GM19193 (cell line): ENCODE measurements around the gene NSUN5.

Experiments
- POLR2A ChIP-seq: IDR thresholded peaks from 4 replicates; pipeline ENCODE4 v1.6.1; 2011; ENCODE audit not compliant: insufficient read depth, insufficient read length; ENCODE audit errors: extremely low read depth

NSUN5 gene

DNA sequence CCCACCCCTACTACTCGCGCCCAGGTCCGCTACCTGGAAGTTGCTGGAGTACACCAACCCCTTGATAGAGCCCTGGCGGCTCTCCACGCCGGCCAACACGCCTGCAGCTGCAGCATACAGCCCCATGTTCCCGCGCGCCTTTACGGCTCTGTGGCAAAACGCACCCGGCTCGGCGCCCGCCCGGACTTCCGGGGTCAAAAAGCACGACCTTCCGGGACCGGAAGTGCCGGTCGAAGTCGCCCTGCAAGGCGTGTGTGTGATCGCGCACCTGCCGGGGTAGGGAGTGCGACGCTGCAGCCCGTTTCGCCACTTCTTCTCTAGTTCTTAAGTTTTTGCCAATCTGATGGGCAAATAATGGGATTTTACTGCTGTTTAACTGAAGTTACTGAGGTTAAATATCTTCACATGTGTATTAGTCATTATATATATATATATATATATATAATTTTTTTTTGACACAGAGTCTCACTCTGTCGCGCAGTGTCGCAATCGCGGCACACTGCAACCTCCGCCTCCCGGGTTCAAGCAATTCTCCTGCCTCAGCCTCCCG is at the start of gene NSUN5:
TSS of gene NSUN5 (minus strand) at position 162 of the 550 bp plus-strand sequence. CDS start at position 126, 36 bp downstream.
- TF ChIP-seq POLR2A: peak; percentile 93

DNA sequence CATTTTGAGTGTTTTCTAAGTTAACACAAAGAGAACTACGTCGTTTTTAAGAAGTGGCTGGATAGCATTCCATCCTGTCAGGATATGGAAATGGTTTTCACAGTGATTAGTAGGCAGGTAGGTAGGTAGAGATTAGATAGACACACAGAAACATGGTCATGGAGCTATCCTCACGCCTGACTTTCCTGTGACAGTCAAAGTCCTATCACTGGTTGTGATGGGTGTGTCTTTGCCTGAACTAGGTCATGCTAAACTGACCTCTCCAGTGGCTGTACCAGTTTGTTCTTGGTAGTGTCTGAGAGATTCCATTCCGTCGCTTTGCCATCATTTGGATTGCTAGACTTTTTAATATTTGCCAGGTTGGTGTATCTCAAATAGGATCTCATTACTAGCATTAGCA is 47.5 kb upstream of the NSUN5 start:
- TF ChIP-seq POLR2A: no peak

DNA sequence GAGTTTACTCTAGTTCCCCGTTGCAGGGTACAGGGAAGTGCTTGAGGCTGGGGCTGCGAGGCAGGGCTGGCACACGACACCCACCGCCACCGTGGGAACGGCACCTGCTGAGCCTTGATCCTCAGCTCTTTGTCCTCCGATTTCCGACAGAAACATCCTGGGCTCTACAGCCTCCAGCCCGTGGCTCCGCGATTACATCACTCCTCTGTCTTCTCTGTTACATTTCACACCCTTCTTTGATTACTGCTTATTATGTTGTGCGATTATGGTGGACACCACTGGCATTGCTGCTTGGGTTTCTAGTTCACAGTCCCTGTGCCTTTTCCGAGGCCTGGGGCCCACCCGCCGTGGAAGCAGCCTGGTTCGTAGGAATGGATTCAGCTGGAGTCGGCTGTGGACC is 46.2 kb upstream of the NSUN5 start:
- no peak for TF ChIP-seq POLR2A

DNA sequence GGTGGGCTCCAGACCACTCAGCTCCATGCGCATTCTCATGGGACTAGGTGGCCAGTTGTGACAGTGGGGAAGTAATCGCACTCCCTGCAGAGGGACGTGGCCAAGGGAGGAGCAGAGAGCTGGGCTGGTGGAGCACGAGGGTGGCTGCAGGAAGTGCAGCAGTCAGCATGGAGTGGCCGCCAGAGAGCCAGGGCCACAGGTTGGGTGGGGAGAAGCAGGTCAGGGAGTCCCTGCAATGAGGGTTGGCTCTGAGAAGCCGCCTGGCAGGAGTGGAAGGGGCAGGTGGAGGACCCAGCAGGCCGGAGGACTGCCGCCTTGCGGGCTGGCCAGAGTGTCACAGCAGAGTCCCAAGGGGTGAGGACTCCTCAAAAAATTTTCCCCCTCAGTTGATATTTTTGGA is 45.6 kb upstream of the NSUN5 start:
- TF ChIP-seq POLR2A: no peak

DNA sequence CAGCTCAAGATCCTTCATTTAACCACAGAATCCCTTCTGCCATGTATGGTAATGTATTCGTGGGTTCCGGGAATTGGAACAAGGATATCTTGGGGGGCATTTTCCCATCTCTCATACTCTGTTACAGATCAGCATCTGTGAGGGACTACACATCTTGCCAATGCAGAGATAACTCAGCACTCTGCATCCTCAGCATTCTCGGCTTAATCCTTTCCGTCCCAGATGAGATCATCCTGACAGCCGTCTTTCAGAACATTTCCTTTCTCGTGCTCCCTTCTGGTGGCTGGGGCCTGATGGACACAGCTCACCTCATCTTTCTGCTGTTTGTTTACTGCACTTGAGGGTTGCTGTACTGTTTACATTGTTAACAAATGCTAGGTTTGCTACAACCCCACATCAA is 44.6 kb upstream of the NSUN5 start:
- TF ChIP-seq POLR2A: no peak

DNA sequence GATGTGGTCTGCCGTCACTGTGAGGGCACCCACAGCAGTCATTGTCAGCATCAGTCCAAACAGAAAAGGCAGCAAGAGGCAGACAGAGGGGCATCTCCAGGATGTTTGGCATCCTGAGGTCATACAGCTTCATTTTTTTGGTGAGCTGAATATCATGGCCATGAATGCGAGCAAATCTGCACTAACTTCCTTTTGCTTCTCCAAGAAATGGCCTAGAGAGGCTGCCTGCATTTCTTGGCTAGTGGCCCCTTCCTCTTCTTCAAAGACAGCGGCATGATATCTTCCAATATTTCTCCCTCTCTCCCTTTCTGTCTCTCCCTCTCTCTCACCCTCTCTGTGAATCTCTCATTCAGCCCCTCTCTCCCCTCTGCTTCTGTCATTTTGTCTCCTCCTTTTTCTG is 44.2 kb upstream of the NSUN5 start:
- TF ChIP-seq POLR2A: no peak

DNA sequence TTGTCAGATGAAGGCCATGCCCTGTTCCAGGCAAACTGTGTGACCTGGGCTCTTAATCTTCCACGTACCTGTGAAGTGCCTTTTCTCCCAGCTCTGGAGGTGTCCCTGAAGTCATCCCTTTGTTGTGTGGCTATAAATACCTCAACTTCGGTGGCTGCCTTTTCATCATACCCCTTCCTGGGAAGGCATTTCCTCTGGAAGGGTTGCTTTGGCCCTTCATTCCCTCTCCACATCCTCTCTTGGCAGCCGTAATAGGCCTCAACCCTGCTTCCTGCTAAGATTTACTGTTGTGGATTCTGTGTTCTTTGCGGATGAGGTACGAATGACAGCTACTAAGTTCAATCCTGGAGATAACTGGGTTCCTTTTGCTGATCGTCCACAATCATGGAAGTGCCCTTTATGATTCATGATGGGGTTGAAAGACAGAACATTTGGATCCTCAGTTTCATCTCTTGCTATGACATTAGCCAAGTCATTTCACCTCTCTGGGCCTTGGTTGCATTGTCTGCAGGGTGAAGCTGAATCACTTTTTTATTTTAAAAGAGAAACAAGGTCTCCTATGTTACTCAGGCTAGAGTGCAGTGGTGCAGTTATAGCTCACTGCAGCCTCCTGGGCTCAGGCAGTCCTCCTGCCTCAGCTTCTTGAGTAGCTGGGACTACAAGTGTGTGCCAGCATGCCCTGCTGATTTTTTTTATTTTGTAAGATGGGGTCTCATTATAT is 43.0 kb upstream of the NSUN5 start:
- no peak for TF ChIP-seq POLR2A

DNA sequence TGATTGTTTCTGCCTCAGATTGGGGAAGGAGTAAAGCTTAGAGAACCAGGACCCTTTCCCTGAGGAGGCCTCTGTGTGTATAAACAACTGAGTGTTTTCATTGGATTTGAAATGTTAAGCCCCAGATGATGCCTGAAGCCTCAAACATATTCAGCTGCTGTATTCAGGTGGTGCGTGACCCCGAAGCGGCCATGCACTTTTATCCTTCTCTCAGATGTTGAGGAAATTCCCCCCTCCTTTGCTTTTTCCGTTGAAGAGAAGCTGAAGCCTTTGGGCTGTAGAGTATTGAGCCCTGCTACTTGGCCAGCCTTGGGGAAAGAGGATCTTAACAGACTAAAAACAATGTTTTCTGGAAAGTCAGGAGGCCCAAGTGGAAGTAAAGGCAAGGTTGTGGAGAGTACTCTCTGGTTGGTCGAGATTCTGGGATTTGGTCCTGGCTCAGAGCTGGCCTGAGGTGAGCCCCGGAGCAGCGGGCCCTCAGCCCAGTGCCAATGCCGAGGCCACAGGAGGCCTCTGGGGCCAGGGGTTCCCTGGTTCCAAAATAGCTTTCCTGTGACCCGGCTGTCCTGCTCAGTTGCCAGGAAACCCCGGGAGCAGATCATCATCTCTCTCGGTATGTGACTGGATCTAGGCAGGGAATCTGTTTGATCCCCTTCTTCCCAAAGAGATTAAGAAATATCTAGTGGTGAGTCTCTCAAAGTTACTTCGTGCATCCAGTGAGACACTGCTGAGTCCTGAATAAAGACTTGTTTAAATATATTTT is 41.9 kb upstream of the NSUN5 start:
- no peak for TF ChIP-seq POLR2A

DNA sequence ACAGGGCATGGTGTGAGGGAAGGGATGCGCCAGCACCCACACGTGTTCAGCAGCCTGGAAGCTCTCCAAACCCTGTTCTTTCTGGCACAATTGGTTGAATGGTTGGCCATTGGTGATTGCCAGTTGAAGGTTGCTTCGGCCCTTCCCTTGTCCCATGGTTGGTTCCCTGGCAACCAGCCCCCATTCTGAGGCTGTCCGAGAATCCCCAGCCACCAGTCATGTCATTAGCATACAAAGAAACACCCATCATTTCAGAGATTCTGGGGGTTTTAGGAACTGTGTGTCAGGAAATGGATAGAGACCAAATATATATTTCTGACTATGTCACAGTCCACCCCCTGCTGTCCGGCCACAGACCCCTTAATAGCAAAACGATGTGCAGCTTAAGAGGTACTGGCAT is 41.1 kb upstream of the NSUN5 start:
- TF ChIP-seq POLR2A: no peak

DNA sequence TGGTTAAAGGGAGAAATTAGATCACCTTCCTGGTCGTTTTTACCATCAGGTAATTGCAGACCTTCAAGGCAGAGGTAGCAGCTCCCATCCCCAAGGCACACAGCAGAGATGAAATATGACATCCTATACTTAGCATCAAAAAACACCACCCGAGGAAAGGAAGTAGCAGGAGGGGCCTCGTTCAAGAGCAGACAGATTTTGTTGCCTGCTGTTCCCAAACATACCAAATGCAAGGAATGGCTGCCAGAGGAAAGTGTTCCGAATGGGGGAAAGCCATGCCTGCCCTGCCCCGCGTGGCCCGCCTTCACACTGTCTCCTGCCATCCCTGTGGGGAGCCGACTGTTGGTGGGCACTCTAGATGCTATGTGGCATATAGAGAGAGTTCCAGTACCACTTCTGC is 37.3 kb upstream of the NSUN5 start:
- no peak for TF ChIP-seq POLR2A

DNA sequence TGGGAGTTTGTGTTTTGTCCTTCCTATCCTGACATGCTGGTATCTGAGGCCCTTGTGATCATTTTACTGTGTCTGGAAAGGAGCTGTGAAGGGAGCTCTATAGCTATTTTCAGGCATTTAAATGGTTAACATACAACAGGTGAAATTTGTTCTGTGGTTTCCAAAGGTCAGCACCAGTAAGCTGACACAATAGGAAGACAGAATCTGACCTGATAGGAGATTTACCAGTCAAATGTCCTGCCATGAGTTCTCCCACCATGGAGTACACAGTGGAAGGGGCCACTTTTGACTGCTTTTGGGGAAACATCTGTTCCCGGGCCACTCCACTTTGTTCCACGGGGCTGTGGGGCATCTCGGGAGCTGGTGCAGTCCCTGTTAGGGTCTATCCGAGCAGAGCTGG is 36.9 kb upstream of the NSUN5 start:
- TF ChIP-seq POLR2A: no peak

DNA sequence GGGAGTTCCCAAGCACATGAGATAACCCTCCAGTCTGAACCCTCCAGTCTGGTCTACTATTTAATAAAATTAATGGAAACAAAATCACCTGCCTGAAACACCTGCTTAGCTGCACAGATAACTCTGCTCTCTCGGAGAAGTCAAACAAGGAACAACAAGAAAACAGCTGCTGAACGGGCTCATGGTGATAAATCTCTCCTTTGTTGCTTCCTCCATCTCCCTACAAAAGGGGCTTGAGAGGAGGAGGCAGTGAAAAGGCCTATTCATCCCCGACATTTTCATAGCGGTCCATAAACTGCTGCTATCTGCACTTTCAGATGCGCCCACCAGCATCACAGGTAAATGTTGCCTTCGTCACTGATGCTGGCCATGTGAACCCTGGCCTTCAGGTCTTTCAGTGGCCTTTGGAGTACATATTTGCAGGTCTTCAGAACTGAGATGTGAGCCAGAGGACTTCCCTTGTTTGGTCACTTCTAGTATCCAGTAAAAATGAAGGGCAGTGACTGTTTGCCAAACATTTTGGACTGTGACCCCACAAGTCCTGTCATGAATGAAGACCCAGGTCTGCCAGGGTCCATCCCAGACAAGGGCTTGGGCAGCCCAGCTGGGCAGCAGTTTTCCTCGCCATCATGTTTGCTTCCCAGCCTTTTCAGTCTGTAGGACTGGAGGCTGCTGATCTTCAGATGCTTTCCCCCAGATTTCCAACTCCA is 35.2 kb upstream of the NSUN5 start:
- TF ChIP-seq POLR2A: no peak

DNA sequence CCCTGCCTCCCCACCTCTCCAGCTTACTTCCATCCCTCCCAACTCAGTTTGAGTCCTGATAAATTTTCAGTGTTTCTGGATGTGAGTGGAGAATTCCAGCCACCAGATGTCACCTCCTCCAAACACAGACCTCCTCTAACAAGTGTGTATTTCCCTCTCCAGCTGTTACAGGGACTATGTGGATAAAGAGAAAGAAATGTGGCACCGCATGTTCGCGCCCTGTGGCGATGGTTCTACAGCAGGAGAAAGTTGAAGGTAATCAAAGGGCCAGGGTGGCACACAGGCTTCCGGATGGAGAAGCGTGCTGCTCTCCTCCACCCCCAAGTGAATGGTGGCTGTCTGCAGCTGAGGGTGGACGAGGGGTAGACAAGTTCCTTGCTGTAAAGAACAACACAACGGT is 34.0 kb upstream of the NSUN5 start:
- TF ChIP-seq POLR2A: no peak

DNA sequence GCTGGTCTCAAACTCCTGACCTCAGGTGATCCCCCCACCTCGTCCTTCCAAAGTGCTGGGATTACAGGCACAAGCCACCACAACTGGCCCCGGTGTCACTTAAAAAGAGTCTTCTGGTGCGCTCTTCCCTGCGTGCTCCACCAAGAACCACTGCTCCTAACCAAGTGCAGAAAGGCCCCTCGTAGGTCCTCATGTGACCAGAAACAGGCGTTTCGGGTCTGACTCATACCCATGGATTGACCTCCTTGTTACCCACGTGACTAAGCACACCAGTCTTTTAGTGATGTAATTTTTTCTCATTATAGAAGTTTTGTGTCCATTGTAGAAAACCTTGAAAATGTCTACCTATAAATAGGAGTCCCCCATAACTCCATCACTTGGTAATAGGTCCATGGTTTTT is 33.3 kb upstream of the NSUN5 start:
- TF ChIP-seq POLR2A: no peak

DNA sequence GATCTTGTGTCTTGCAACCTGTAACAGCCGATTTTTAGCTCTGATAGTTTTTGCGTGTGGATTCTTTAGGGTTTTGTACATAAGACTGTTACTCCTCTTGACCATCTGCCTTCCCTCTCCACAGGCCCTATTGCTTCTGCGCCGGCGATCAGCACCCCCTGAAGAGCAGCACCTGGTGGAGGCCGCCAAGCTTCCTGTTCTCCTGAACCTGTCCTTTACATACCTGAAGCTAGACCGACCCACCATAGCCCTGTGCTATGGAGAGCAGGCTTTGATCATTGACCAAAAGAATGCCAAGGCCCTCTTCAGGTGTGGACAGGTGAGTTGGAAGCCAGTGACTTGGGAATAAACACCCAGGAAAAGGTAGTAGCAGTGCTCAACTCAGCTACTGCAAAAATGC is 31.9 kb upstream of the NSUN5 start:
- no peak for TF ChIP-seq POLR2A
